Activated CD8-positive, alpha-beta T cell treated with anti-CD3 and anti-CD28 coated beads for 36 hours (primary cell): ENCODE results near the gene TAS2R20. TPM values are rescaled to one million over a fixed set of nuclear protein-coding genes. Genes with fewer than 3 reads are reported as not detected.
"Not testable (repeated sequence)": the region's sequence is repeated elsewhere in the genome, so short reads cannot be mapped to it uniquely, and the experiment has no call there.

Experiments used
- ATAC-seq: fragments of 200-7000 bp; cut with Tn5 transposase; one replicate; pipeline ENCODE4 v1.10.0; 2021; ENCODE audit warnings: mild to moderate bottlenecking, moderate library complexity
- CTCF ChIA-PET: fragments of 350-600 bp; sonication (Branson Sonifier 250); formaldehyde crosslinking; loops from one replicate; lab custom pipeline; 2021; ENCODE audit warnings: antibody characterized with exemption; lab: Charles Lee
- POLR2A ChIA-PET: fragments of 350-600 bp; sonication (Branson Sonifier 250); formaldehyde crosslinking; loops from one replicate; lab custom pipeline; 2021; ENCODE audit warnings: antibody characterized with exemption; lab: Charles Lee
- DNase-seq: peaks from one replicate; pipeline ENCODE4 v3.0.0-alpha.2; 2020
- H3K27ac Mint-ChIP-seq: one replicate; pipeline ENCODE4 v1.8.0; 2021; ENCODE audit warnings: mild to moderate bottlenecking, mixed read lengths
- H3K27me3 Mint-ChIP-seq: one replicate; pipeline ENCODE4 v1.8.0; 2021; ENCODE audit warnings: mixed read lengths
- H3K36me3 Mint-ChIP-seq: one replicate; pipeline ENCODE4 v1.8.0; 2021; ENCODE audit warnings: low read depth, mixed read lengths
- H3K4me1 Mint-ChIP-seq: one replicate; pipeline ENCODE4 v1.8.0; 2021; ENCODE audit warnings: low read depth, mixed read lengths
- H3K4me3 Mint-ChIP-seq: one replicate; pipeline ENCODE4 v1.8.0; 2021; ENCODE audit warnings: mild to moderate bottlenecking, moderate library complexity, mixed read lengths
- H3K9me3 Mint-ChIP-seq: one replicate; pipeline ENCODE4 v1.8.0; 2021; ENCODE audit warnings: mixed read lengths
- CTCF ChIP-seq: fragments of 200-600 bp; IDR thresholded peaks from one replicate; pipeline ENCODE4 v1.8.0; 2022; ENCODE audit warnings: antibody characterized with exemption, mild to moderate bottlenecking
- intact Hi-C: fragments of 100-400 bp; cut with micrococcal nuclease; formaldehyde crosslinking; loops from one replicate; pipeline ENCODE4 v1.10.0; 2022
- total RNA-seq, 2 experiments: library from RNA; stranded (reverse); gene quantifications; one replicate each; pipeline ENCODE4 v1.2.3, GENCODE V29; 2021

TAS2R20 gene
- 1 to 10 TPM in 1 of 2 experiments, under 1 TPM in 1; 0.81 to 1.6 TPM for total RNA-seq

GRCh38 chr12:10998204-10998603 is at the start of gene TAS2R20:
TAS2R20 (minus strand) TSS chr12:10998304; CDS start chr12:10997875, 429 bp downstream.
- H3K9me3 Mint-ChIP-seq = peaks cover 1% of the 10 kb centered on the region
- no peak within 1 kb of the TSS for H3K4me3 Mint-ChIP-seq
- H3K4me1 Mint-ChIP-seq = no peaks in the 10 kb centered on the region
- ATAC-seq (no peak), DNase-seq (no peak)
- ChIA-PET CTCF (no interaction called here), POLR2A (no interaction called here)
- H3K27ac Mint-ChIP-seq = no peak within 1 kb of the TSS
- TF ChIP-seq CTCF = no peak
- intact Hi-C loops = no loop called here
- H3K27me3 Mint-ChIP-seq = no peaks in the 10 kb centered on the region
- peaks cover 27% of the 10 kb centered on the region for H3K36me3 Mint-ChIP-seq

GRCh38 chr12:11041366-11041765 is 43.3 kb upstream of the TAS2R20 start:
- H3K9me3 Mint-ChIP-seq, intact Hi-C loops, ATAC-seq, H3K4me1 Mint-ChIP-seq, CTCF ChIA-PET, H3K27ac Mint-ChIP-seq, DNase-seq, H3K4me3 Mint-ChIP-seq, POLR2A ChIA-PET, H3K27me3 Mint-ChIP-seq: not testable (repeated sequence)
- H3K36me3 Mint-ChIP-seq = peaks cover 51% of the 10 kb centered on the region

- ChIA-PET POLR2A (no interaction called here), CTCF (no interaction called here)
- DNase-seq (no peak), ATAC-seq (no peak)
- no peaks in the 10 kb centered on the region for H3K9me3 Mint-ChIP-seq
- TF ChIP-seq CTCF = no peak
- no peak overlapping the region for H3K4me3 Mint-ChIP-seq
- peaks cover 7% of the 10 kb centered on the region for H3K4me1 Mint-ChIP-seq
- H3K36me3 Mint-ChIP-seq = peaks cover 48% of the 10 kb centered on the region
- intact Hi-C loops = no loop called here
- no peaks in the 10 kb centered on the region for H3K27me3 Mint-ChIP-seq
- H3K27ac Mint-ChIP-seq = no peak overlapping the region
Observed at GRCh38 chr12:11040162-11040561, 42.1 kb upstream of the TAS2R20 start.

- peaks cover 5% of the 10 kb centered on the region for H3K4me1 Mint-ChIP-seq
- POLR2A ChIA-PET = no interaction called here
- no peak overlapping the region for H3K27ac Mint-ChIP-seq
Observed at GRCh38 chr12:11039171-11039570, 41.1 kb upstream of the TAS2R20 start.

GRCh38 chr12:11033959-11034358 is 35.9 kb upstream of the TAS2R20 start:
- H3K27me3 Mint-ChIP-seq, POLR2A ChIA-PET, H3K4me3 Mint-ChIP-seq, H3K9me3 Mint-ChIP-seq, CTCF ChIA-PET, ATAC-seq, intact Hi-C loops, DNase-seq, H3K27ac Mint-ChIP-seq, H3K4me1 Mint-ChIP-seq: not testable (repeated sequence)
- peaks cover 20% of the 10 kb centered on the region for H3K36me3 Mint-ChIP-seq

More at GRCh38 chr12:11039171-11039570, 41.1 kb upstream of the TAS2R20 start:
- Mint-ChIP-seq H3K9me3 (no peaks in the 10 kb centered on the region), H3K27me3 (no peaks in the 10 kb centered on the region), H3K36me3 (peaks cover 43% of the 10 kb centered on the region), H3K4me3 (no peak overlapping the region)
- CTCF ChIA-PET = no interaction called here
- DNase-seq (no peak), ATAC-seq (no peak)
- intact Hi-C loops = loop anchor here (5.0 kb wide), 1 partner anchor 58 kb away; no protein-coding TSS in a partner anchor
- no peak for TF ChIP-seq CTCF

- H3K4me3 Mint-ChIP-seq = no peak within 1 kb of the TSS
- H3K27ac Mint-ChIP-seq = no peak within 1 kb of the TSS
- POLR2A ChIA-PET = no interaction called here
- no peak for DNase-seq
- peaks cover 27% of the 10 kb centered on the region for H3K36me3 Mint-ChIP-seq
- no peaks in the 10 kb centered on the region for H3K27me3 Mint-ChIP-seq
- intact Hi-C loops = no loop called here
- ATAC-seq = no peak
- H3K4me1 Mint-ChIP-seq = no peaks in the 10 kb centered on the region
- H3K9me3 Mint-ChIP-seq = no peaks in the 10 kb centered on the region
- CTCF ChIA-PET = no interaction called here
- TF ChIP-seq CTCF = no peak
Observed at GRCh38 chr12:11031307-11031706, 33.2 kb upstream of the TAS2R20 start, which contains the start of gene TAS2R31. TAS2R31 (minus strand) TSS chr12:11031407; CDS start chr12:11031335, 72 bp downstream.
